Nephron (organoid): ENCODE measurements around the gene NEK10.
"Not testable (repeated sequence)": the region's sequence is repeated elsewhere in the genome, so short reads cannot be mapped to it uniquely, and the experiment has no call there.

ENCODE experiments used
- H3K27ac Mint-ChIP-seq, 3 experiments: 2 replicates each; pipeline ENCODE4 v1.8.0; 2020; ENCODE audit warnings: mixed read lengths in 3 of 3, mild to moderate bottlenecking in 2 of 3, moderate library complexity in 1 of 3
- H3K27me3 Mint-ChIP-seq: 2 replicates; pipeline ENCODE4 v1.8.0; 2021; ENCODE audit warnings: low read depth, mild to moderate bottlenecking, moderate library complexity, mixed read lengths
- H3K36me3 Mint-ChIP-seq: 2 replicates; pipeline ENCODE4 v1.8.0; 2020; ENCODE audit warnings: low read depth, mixed read lengths
- H3K4me1 Mint-ChIP-seq: 2 replicates; pipeline ENCODE4 v1.8.0; 2020; ENCODE audit warnings: mixed read lengths
- H3K4me3 Mint-ChIP-seq, 3 experiments: 2 replicates each; pipeline ENCODE4 v1.8.0; 2020; ENCODE audit warnings: mild to moderate bottlenecking in 3 of 3, mixed read lengths in 3 of 3, moderate library complexity in 2 of 3
- H3K9me3 Mint-ChIP-seq: 2 replicates; pipeline ENCODE4 v1.8.0; 2020; ENCODE audit warnings: mixed read lengths
- TF ChIP-seq, protein P1 (sequence below), 3 experiments: fragments of 200-600 bp; sonication (generic); IDR thresholded peaks; one replicate each; pipeline ENCODE4 v1.5.0; 2021; ENCODE audit warnings: antibody characterized with exemption in 3 of 3; ENCODE audit not compliant: unreplicated experiment in 3 of 3

NEK10 gene

DNA sequence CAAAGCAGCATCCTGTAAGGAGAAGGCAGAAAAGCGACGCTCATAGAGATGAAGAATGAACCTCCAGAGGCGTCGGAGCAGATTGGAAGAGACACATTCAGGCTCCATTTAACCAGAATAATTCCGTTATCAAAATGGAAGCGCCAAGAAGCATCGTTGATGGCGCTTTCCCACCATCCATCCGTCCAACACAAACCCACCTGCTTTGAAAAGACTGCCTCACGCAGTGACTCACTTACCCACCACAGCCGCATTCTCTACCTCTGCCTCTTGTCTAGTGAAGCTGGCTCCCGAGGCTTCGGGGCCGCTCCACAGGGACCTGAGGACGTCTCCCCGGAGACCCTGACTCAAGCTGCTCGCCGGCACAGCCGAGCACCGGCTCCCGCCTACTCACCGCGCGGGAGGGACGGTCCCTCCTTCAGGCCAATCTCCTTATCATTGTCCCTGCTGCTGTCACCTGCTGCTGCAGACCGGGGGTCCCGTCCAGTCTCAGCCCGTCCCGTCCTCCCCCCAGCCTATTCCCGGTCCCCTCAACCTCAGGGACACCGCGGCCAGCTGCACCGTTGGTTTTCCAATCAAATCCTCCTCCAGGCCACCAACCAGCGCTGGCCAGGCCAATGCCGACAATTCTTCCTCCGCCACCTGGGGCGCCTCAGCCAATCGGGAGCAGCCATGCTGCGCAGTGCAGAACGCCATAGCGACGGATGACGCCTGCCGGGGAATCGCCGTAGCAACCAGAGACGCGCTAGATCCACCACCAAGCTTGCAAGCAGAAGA lies at the start of gene NEK10:
NEK10 (minus strand) TSS at position 553 of the 777 bp plus-strand sequence. CDS start 16,501 bp downstream, outside the sequence.
- no peaks in the 10 kb centered on the region for H3K36me3 Mint-ChIP-seq
- H3K4me1 Mint-ChIP-seq = peaks cover 5% of the 10 kb centered on the region
- no peak within 1 kb of the TSS for H3K27ac Mint-ChIP-seq
- peak within 1 kb of the TSS; percentile 92 to 94 (median 92) for H3K4me3 Mint-ChIP-seq
- no peaks in the 10 kb centered on the region for H3K27me3 Mint-ChIP-seq
- TF ChIP-seq, protein P1, sequence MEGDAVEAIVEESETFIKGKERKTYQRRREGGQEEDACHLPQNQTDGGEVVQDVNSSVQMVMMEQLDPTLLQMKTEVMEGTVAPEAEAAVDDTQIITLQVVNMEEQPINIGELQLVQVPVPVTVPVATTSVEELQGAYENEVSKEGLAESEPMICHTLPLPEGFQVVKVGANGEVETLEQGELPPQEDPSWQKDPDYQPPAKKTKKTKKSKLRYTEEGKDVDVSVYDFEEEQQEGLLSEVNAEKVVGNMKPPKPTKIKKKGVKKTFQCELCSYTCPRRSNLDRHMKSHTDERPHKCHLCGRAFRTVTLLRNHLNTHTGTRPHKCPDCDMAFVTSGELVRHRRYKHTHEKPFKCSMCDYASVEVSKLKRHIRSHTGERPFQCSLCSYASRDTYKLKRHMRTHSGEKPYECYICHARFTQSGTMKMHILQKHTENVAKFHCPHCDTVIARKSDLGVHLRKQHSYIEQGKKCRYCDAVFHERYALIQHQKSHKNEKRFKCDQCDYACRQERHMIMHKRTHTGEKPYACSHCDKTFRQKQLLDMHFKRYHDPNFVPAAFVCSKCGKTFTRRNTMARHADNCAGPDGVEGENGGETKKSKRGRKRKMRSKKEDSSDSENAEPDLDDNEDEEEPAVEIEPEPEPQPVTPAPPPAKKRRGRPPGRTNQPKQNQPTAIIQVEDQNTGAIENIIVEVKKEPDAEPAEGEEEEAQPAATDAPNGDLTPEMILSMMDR (IDR thresholded peaks at IDR 0.05; ENCODE audit: unreplicated experiment in 3 of 3) = no peak
- H3K9me3 Mint-ChIP-seq = no peaks in the 10 kb centered on the region

DNA sequence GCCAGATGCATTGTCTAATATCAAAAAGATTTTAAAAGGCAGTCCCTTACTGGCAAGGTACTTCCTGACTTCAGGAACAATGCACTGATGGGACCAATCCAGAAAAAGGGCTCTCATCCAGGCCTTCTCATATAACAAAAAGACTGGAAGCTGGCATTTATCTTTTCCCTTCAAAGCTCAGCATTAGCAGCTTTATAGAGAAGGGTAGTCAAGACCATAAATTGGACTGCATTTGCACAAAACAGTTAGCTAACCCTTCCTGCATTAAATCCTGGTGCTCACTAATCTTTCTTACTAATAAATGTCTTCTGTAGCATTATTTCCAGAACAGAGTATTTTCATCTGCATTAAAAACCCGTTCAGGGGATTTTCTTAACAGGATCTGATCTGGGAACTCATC lies 46.0 kb upstream of the NEK10 start:
- Mint-ChIP-seq H3K27ac (no peak overlapping the region), H3K27me3 (no peaks in the 10 kb centered on the region), H3K4me1 (no peaks in the 10 kb centered on the region), H3K4me3 (no peak overlapping the region), H3K36me3 (peaks cover 51% of the 10 kb centered on the region), H3K9me3 (no peaks in the 10 kb centered on the region)
- TF ChIP-seq, protein P1 (IDR thresholded peaks at IDR 0.05; ENCODE audit: unreplicated experiment in 3 of 3) = no peak

- H3K27ac Mint-ChIP-seq = no peak overlapping the region
- peaks cover 40% of the 10 kb centered on the region for H3K36me3 Mint-ChIP-seq
- H3K9me3 Mint-ChIP-seq = no peaks in the 10 kb centered on the region
- no peak overlapping the region for H3K4me3 Mint-ChIP-seq
- no peaks in the 10 kb centered on the region for H3K4me1 Mint-ChIP-seq
- peaks cover 3% of the 10 kb centered on the region for H3K27me3 Mint-ChIP-seq
- TF ChIP-seq, protein P1 (IDR thresholded peaks at IDR 0.05; ENCODE audit: unreplicated experiment in 3 of 3) = no peak
Observed at GRCh38 chr3:27392950-27393679, 23.9 kb upstream of the NEK10 start.

DNA sequence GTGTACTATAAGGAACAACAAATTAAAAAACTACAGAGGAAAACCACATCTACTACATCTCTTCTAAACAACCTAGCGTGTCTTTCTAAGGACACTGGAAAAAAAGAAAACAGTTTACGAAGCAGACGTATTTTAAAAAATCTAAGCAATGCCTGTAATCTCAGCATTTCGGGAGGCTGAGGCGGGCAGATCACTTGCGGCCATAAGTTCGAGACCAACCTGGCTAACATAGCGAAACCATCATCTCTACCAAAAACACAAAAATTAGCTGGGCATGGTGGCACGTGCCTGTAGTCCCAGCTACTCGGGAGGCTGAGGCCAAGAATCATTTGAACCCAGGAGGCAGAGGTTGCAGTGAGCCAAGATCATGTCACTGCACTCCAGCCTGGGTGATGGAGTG lies 23.2 kb upstream of the NEK10 start:
- H3K4me3 Mint-ChIP-seq, H3K27me3 Mint-ChIP-seq, H3K9me3 Mint-ChIP-seq, H3K4me1 Mint-ChIP-seq: not testable (repeated sequence)
- peak overlapping the region in 1 of 3 experiments; percentile 49 for H3K27ac Mint-ChIP-seq
- H3K36me3 Mint-ChIP-seq = peaks cover 37% of the 10 kb centered on the region

DNA sequence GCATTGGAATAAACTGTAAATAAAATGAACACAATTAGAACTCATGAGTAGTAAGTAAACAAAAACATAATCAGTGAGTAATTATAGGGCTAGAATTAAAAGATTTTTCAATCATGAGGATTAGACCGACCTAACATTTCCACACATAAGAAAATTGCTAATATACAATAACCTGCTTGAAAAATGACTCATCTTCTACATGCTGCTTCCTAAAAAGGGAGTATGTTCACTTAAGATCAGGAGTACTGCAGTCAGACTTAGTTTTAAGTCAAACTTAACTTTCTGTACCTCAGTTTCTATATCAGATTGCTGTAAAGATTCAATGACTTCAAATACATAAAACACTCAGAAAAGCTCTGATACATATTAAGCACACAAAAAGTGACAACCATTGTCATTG lies 22.6 kb upstream of the NEK10 start:
- no peaks in the 10 kb centered on the region for H3K4me1 Mint-ChIP-seq
- peak overlapping the region in 1 of 3 experiments; percentile 40 for H3K27ac Mint-ChIP-seq
- TF ChIP-seq, protein P1 (IDR thresholded peaks at IDR 0.05; ENCODE audit: unreplicated experiment in 3 of 3) = no peak
- no peak overlapping the region for H3K4me3 Mint-ChIP-seq
- H3K9me3 Mint-ChIP-seq = no peaks in the 10 kb centered on the region
- peaks cover 3% of the 10 kb centered on the region for H3K27me3 Mint-ChIP-seq
- peaks cover 34% of the 10 kb centered on the region for H3K36me3 Mint-ChIP-seq

- Mint-ChIP-seq H3K4me1 (no peaks in the 10 kb centered on the region), H3K27ac (no peak overlapping the region), H3K36me3 (peaks cover 38% of the 10 kb centered on the region), H3K27me3 (peaks cover 3% of the 10 kb centered on the region), H3K4me3 (no peak overlapping the region), H3K9me3 (no peaks in the 10 kb centered on the region)
- TF ChIP-seq, protein P1 (IDR thresholded peaks at IDR 0.05; ENCODE audit: unreplicated experiment in 3 of 3) = no peak
Observed at GRCh38 chr3:27387625-27388024, 18.4 kb upstream of the NEK10 start.
